C4-2B (cell line): ENCODE data around the gene ZNF57.

Source experiments
- CTCF ChIP-seq: fragments of 450-650 bp; conservative IDR thresholded peaks from 2 replicates; pipeline ENCODE4 v1.5.1; 2017; ENCODE audit warnings: mild to moderate bottlenecking
- ZFX ChIP-seq: fragments of 450-650 bp; IDR thresholded peaks from 2 replicates; pipeline ENCODE4 v1.6.1; 2017

- TF ChIP-seq CTCF (no peak), ZFX (no peak)
Measured at GRCh38 chr19:2949939-2950285, 49.2 kb downstream of the ZNF57 start.
